ENCODE measurements around the gene ADIPOR1.
A peak's percentile ranks its signal among the peaks of the same experiment; 100 is the strongest.

ADIPOR1 gene

GRCh38 chr1:202968895-202969295 is 10.8 kb upstream of the ADIPOR1 start:
- peaks cover 16 to 38% (median 35%) of the 10 kb centered on the region in 4 experiments for H3K4me1 ChIP-seq (ENCODE audit: control extremely low read depth in 1 of 4, control insufficient read depth in 4 of 4, insufficient read depth in 4 of 4, low read length in 3 of 4)
- H3K36me3 ChIP-seq (ENCODE audit: control insufficient read depth in 4 of 4, insufficient read depth in 4 of 4, low read length in 3 of 4) = peaks cover 0 to 7% (median 2%) of the 10 kb centered on the region in 4 experiments
- peak overlapping the region in 6 of 7 experiments; percentile 31 to 90 (median 76) for H3K4me3 ChIP-seq (ENCODE audit: control insufficient read depth in 1 of 7, extremely low read depth in 1 of 7, insufficient read depth in 4 of 7, low read depth in 2 of 7, low read length in 6 of 7)
- POLR2A ChIA-PET = interaction anchor here (0.9 kb wide), 1 partner anchor 158 kb away, joined by 3 read pairs; the partner anchor contains the start of gene PCAT6
- peak overlapping the region in 1 of 2 experiments; percentile 82 for H3K27ac ChIP-seq (ENCODE audit: insufficient read depth in 1 of 2, low read depth in 1 of 2, low read length in 2 of 2, poor library complexity in 1 of 2, severe bottlenecking in 2 of 2)
- no peaks in the 10 kb centered on the region for H3K9me3 ChIP-seq (ENCODE audit: control extremely low read depth in 1 of 5, control insufficient read depth in 4 of 5, insufficient read depth in 2 of 5, low read depth in 1 of 5, low read length in 4 of 5)
- peak; percentile 96 to 99 (median 99) for DNase-seq
- CTCF ChIA-PET = interaction anchor here (1.1 to 1.8 kb wide), 3 partner anchors 9 to 16 kb away, joined by 7 to 10 read pairs (median 9); no protein-coding TSS in a partner anchor
- no peaks in the 10 kb centered on the region for H3K27me3 ChIP-seq (replicated peaks in 2 of 5; ENCODE audit: control insufficient read depth in 4 of 5, insufficient read depth in 5 of 5, low read length in 4 of 5)
- WGBS (ENCODE audit: insufficient coverage) = 0% methylated on average over 2 of the region's 5 CpGs

- WGBS (ENCODE audit: insufficient coverage) = no CpG with 5 or more reads among the region's 3 CpGs
- Histone ChIP-seq H3K27me3 (replicated peaks in 2 of 5; ENCODE audit: control insufficient read depth in 4 of 5, insufficient read depth in 5 of 5, low read length in 4 of 5) (no peaks in the 10 kb centered on the region), H3K4me3 (ENCODE audit: control insufficient read depth in 1 of 7, extremely low read depth in 1 of 7, insufficient read depth in 4 of 7, low read depth in 2 of 7, low read length in 6 of 7) (peak overlapping the region in 6 of 7 experiments; percentile 62 to 90 (median 76)), H3K27ac (ENCODE audit: insufficient read depth in 1 of 2, low read depth in 1 of 2, low read length in 2 of 2, poor library complexity in 1 of 2, severe bottlenecking in 2 of 2) (peak overlapping the region; percentile 36 to 82), H3K4me1 (ENCODE audit: control extremely low read depth in 1 of 4, control insufficient read depth in 4 of 4, insufficient read depth in 4 of 4, low read length in 3 of 4) (peaks cover 16 to 38% (median 35%) of the 10 kb centered on the region in 4 experiments), H3K9me3 (ENCODE audit: control extremely low read depth in 1 of 5, control insufficient read depth in 4 of 5, insufficient read depth in 2 of 5, low read depth in 1 of 5, low read length in 4 of 5) (no peaks in the 10 kb centered on the region), H3K36me3 (ENCODE audit: control insufficient read depth in 4 of 4, insufficient read depth in 4 of 4, low read length in 3 of 4) (peaks cover 0 to 13% (median 8%) of the 10 kb centered on the region in 4 experiments)
- ChIA-PET POLR2A (interaction anchor here (0.9 to 1.0 kb wide), 2 partner anchors 13 to 158 kb away, joined by 3 read pairs; partner anchors contain the start of gene PCAT6), CTCF (interaction anchor here (0.7 to 1.8 kb wide), 9 partner anchors 9 to 31 kb away, joined by 3 to 10 read pairs (median 5); no protein-coding TSS in a partner anchor)
- DNase-seq = no peak
Observed at GRCh38 chr1:202968351-202968750, 10.2 kb upstream of the ADIPOR1 start.

GRCh38 chr1:202967684-202968281 is 9.7 kb upstream of the ADIPOR1 start:
- WGBS (ENCODE audit: insufficient coverage) = 0% methylated on average over 14 of the region's 21 CpGs
- peak; percentile 66 to 78 (median 74) for DNase-seq
- Histone ChIP-seq H3K36me3 (ENCODE audit: control insufficient read depth in 4 of 4, insufficient read depth in 4 of 4, low read length in 3 of 4) (peaks cover 0 to 18% (median 10%) of the 10 kb centered on the region in 4 experiments), H3K4me1 (ENCODE audit: control extremely low read depth in 1 of 4, control insufficient read depth in 4 of 4, insufficient read depth in 4 of 4, low read length in 3 of 4) (peaks cover 16 to 38% (median 35%) of the 10 kb centered on the region in 4 experiments), H3K27ac (ENCODE audit: insufficient read depth in 1 of 2, low read depth in 1 of 2, low read length in 2 of 2, poor library complexity in 1 of 2, severe bottlenecking in 2 of 2) (peak overlapping the region; percentile 36 to 82), H3K4me3 (ENCODE audit: control insufficient read depth in 1 of 7, extremely low read depth in 1 of 7, insufficient read depth in 4 of 7, low read depth in 2 of 7, low read length in 6 of 7) (peak overlapping the region; percentile 62 to 90 (median 76)), H3K27me3 (replicated peaks in 2 of 5; ENCODE audit: control insufficient read depth in 4 of 5, insufficient read depth in 5 of 5, low read length in 4 of 5) (no peaks in the 10 kb centered on the region), H3K9me3 (ENCODE audit: control extremely low read depth in 1 of 5, control insufficient read depth in 4 of 5, insufficient read depth in 2 of 5, low read depth in 1 of 5, low read length in 4 of 5) (no peaks in the 10 kb centered on the region)
- POLR2A ChIA-PET = interaction anchor here (0.7 to 1.0 kb wide), 3 partner anchors 14 to 353 kb away, joined by 3 read pairs; partner anchors contain the start of gene PCAT6
- CTCF ChIA-PET = interaction anchor here (0.7 to 1.8 kb wide), 9 partner anchors 8 to 31 kb away, joined by 3 to 10 read pairs (median 5); no protein-coding TSS in a partner anchor

GRCh38 chr1:202966006-202966898 is 8.1 kb upstream of the ADIPOR1 start:
- H3K27ac ChIP-seq (ENCODE audit: insufficient read depth in 1 of 2, low read depth in 1 of 2, low read length in 2 of 2, poor library complexity in 1 of 2, severe bottlenecking in 2 of 2) = peak overlapping the region in 1 of 2 experiments; percentile 80
- ChIA-PET CTCF (interaction anchor here (1.0 kb wide), 1 partner anchor 32 kb away, joined by 3 read pairs; no protein-coding TSS in a partner anchor), POLR2A (interaction anchor here (0.9 kb wide), 1 partner anchor 8 kb away, joined by 3 read pairs; the partner anchor contains the start of gene ADIPOR1)
- no peaks in the 10 kb centered on the region for H3K27me3 ChIP-seq (replicated peaks in 2 of 5; ENCODE audit: control insufficient read depth in 4 of 5, insufficient read depth in 5 of 5, low read length in 4 of 5)
- H3K4me3 ChIP-seq (ENCODE audit: control insufficient read depth in 1 of 7, extremely low read depth in 1 of 7, insufficient read depth in 4 of 7, low read depth in 2 of 7, low read length in 6 of 7) = peak overlapping the region; percentile 64 to 89 (median 80)
- no peak for DNase-seq
- no peaks in the 10 kb centered on the region for H3K9me3 ChIP-seq (ENCODE audit: control extremely low read depth in 1 of 5, control insufficient read depth in 4 of 5, insufficient read depth in 2 of 5, low read depth in 1 of 5, low read length in 4 of 5)
- H3K4me1 ChIP-seq (ENCODE audit: control extremely low read depth in 1 of 4, control insufficient read depth in 4 of 4, insufficient read depth in 4 of 4, low read length in 3 of 4) = peaks cover 16 to 38% (median 35%) of the 10 kb centered on the region in 4 experiments
- peaks cover 5 to 34% (median 15%) of the 10 kb centered on the region in 4 experiments for H3K36me3 ChIP-seq (ENCODE audit: control insufficient read depth in 4 of 4, insufficient read depth in 4 of 4, low read length in 3 of 4)
- 45% methylated on average over 14 of the region's 18 CpGs for WGBS (ENCODE audit: insufficient coverage)

DNA sequence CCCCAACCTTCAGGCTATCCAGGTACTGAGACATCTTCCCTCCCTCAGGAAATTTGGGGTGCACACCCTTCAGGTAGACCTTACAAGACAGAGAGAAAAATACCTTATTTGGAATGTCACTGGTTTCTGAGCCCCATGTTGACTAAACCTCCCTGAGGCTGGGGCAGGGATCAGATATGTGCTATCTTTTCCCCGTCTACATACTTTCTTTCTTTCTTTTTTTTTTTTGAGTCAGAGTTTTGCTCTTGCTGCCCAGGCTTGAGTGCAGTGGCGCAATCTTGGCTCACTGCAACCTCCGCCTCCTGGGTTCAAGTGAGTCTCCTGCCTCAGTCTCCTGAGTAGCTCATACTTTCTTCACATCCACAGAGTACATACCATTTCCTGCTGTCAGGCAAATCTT is 7.3 kb upstream of the ADIPOR1 start:
- ChIA-PET POLR2A (interaction anchor here (0.8 kb wide), 1 partner anchor 10 kb away, joined by 3 read pairs; no protein-coding TSS in a partner anchor), CTCF (interaction anchor here (1.0 kb wide), 1 partner anchor 33 kb away, joined by 3 read pairs; no protein-coding TSS in a partner anchor)
- 94% methylated on average over 3 of the region's 3 CpGs for WGBS (ENCODE audit: insufficient coverage)
- Histone ChIP-seq H3K36me3 (ENCODE audit: control insufficient read depth in 4 of 4, insufficient read depth in 4 of 4, low read length in 3 of 4) (peaks cover 5 to 34% (median 17%) of the 10 kb centered on the region in 4 experiments), H3K27ac (ENCODE audit: insufficient read depth in 1 of 2, low read depth in 1 of 2, low read length in 2 of 2, poor library complexity in 1 of 2, severe bottlenecking in 2 of 2) (no peak overlapping the region), H3K4me3 (ENCODE audit: control insufficient read depth in 1 of 7, extremely low read depth in 1 of 7, insufficient read depth in 4 of 7, low read depth in 2 of 7, low read length in 6 of 7) (no peak overlapping the region), H3K27me3 (replicated peaks in 2 of 5; ENCODE audit: control insufficient read depth in 4 of 5, insufficient read depth in 5 of 5, low read length in 4 of 5) (no peaks in the 10 kb centered on the region), H3K9me3 (ENCODE audit: control extremely low read depth in 1 of 5, control insufficient read depth in 4 of 5, insufficient read depth in 2 of 5, low read depth in 1 of 5, low read length in 4 of 5) (no peaks in the 10 kb centered on the region), H3K4me1 (ENCODE audit: control extremely low read depth in 1 of 4, control insufficient read depth in 4 of 4, insufficient read depth in 4 of 4, low read length in 3 of 4) (peaks cover 16 to 38% (median 35%) of the 10 kb centered on the region in 4 experiments)
- DNase-seq = no peak

DNA sequence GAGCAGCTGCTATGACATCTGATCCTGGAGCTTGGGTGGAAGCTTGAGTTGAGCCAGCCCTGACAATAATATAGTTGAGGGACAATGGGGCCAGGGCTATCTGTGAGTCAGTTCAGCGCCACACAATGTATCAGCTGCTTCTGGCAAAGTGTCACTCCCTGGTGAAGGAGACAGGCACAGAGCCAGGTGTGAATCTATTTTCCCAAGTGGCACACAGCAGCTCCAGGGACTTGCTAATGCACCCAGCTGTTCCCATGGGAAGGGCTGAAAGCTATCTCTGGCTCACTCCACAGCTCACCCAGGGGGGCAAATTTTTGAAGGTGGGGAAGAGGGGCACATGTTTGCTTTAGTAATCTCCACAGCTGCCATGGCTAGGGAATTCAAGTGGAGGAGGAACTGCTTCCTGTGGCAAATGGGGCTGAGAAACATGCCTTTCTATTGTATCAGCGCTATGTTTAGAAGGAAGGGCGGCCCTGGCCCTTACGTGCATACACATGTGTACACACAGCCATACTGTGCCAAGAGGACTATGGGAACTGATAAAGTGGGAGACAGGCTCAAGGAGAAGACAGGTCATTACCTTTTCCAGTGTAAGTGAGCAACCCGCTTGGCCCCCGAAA is 6.8 kb upstream of the ADIPOR1 start:
- Histone ChIP-seq H3K4me1 (ENCODE audit: control extremely low read depth in 1 of 4, control insufficient read depth in 4 of 4, insufficient read depth in 4 of 4, low read length in 3 of 4) (peaks cover 16 to 35% (median 32%) of the 10 kb centered on the region in 4 experiments), H3K9me3 (ENCODE audit: control extremely low read depth in 1 of 5, control insufficient read depth in 4 of 5, insufficient read depth in 2 of 5, low read depth in 1 of 5, low read length in 4 of 5) (no peaks in the 10 kb centered on the region), H3K4me3 (ENCODE audit: control insufficient read depth in 1 of 7, extremely low read depth in 1 of 7, insufficient read depth in 4 of 7, low read depth in 2 of 7, low read length in 6 of 7) (no peak overlapping the region), H3K27ac (ENCODE audit: insufficient read depth in 1 of 2, low read depth in 1 of 2, low read length in 2 of 2, poor library complexity in 1 of 2, severe bottlenecking in 2 of 2) (no peak overlapping the region), H3K27me3 (replicated peaks in 2 of 5; ENCODE audit: control insufficient read depth in 4 of 5, insufficient read depth in 5 of 5, low read length in 4 of 5) (no peaks in the 10 kb centered on the region), H3K36me3 (ENCODE audit: control insufficient read depth in 4 of 4, insufficient read depth in 4 of 4, low read length in 3 of 4) (peaks cover 5 to 34% (median 17%) of the 10 kb centered on the region in 4 experiments)
- POLR2A ChIA-PET = interaction anchor here (0.8 kb wide), 1 partner anchor 10 kb away, joined by 3 read pairs; no protein-coding TSS in a partner anchor
- DNase-seq = no peak
- CTCF ChIA-PET = interaction anchor here (0.9 to 1.1 kb wide), 3 partner anchors 10 to 25 kb away, joined by 3 to 4 read pairs (median 4); no protein-coding TSS in a partner anchor
- WGBS (ENCODE audit: insufficient coverage) = 100% methylated on average over 3 of the region's 6 CpGs
